H1 (cell line): ENCODE measurements around the gene ADGRD2. TPM values are rescaled to one million over a fixed set of nuclear protein-coding genes. Genes with fewer than 3 reads are reported as not detected.
A peak's percentile ranks its signal among the peaks of the same experiment; 100 is the strongest.

Experiments used
- CBX8 ChIP-seq: fragments of 300-800, 300-1000 bp; sonication (generic); IDR thresholded peaks from 2 replicates; pipeline ENCODE4 v1.7.1; 2016; ENCODE audit warnings: low read depth, low read length, borderline replicate concordance
- CHD7 ChIP-seq: fragments of 300-600 bp; sonication (generic); IDR thresholded peaks from 2 replicates; pipeline ENCODE4 v1.7.1; 2012; ENCODE audit warnings: low read length, moderate library complexity, mild to moderate bottlenecking, inconsistent platforms; ENCODE audit not compliant: insufficient replicate concordance
- CTCF ChIP-seq, 3 experiments: IDR thresholded peaks; 1 replicate in 2 of 3; 2 replicates in 1 of 3; pipeline versions ENCODE4 v1.5.1 to v1.6.1; 2011; ENCODE audit warnings: low read length in 3 of 3, mild to moderate bottlenecking in 3 of 3, inconsistent platforms in 2 of 3, low read depth in 1 of 3, moderate library complexity in 1 of 3; ENCODE audit not compliant: insufficient read depth in 1 of 3; ENCODE audit errors: control extremely low read depth in 1 of 3
- RAD21 ChIP-seq, 2 experiments: IDR thresholded peaks in 1 of 2; conservative IDR thresholded peaks in 1 of 2; 2 replicates each; pipeline ENCODE4 v1.6.1; 2011; ENCODE audit warnings: low read depth in 2 of 2, low read length in 2 of 2, improper control_type of control experiment in 1 of 2, inconsistent platforms in 1 of 2, mild to moderate bottlenecking in 1 of 2, moderate library complexity in 1 of 2
- SUZ12 ChIP-seq: fragments of 200-600 bp; sonication (generic); IDR thresholded peaks from 2 replicates; pipeline ENCODE4 v1.6.1; 2012; ENCODE audit warnings: mild to moderate bottlenecking, inconsistent platforms, low read length, moderate library complexity, mixed read lengths
- polyA plus RNA-seq, 7 experiments: library from polyadenylated mRNA; depleted of rRNA in 3 of 7; stranded (reverse) in 5 of 7; unstranded in 2 of 7; fragments of >200 nt in 5 of 7; fragments of 200-250 nt in 2 of 7; gene quantifications; 1 replicate in 5 of 7; 2 replicates in 1 of 7; 4 replicates in 1 of 7; pipeline versions ENCODE4 v1.2.1 to v1.2.3, GENCODE V29; 2011 to 2013; ENCODE audit warnings: missing spikeins in 2 of 7, mixed read lengths in 2 of 7
- total RNA-seq: library from RNA; stranded (reverse); fragmentation: NEBNext Ultra II Directional; extraction: Animal tissue kit (Norgen Biotek cat#: 25700); gene quantifications from 2 replicates; pipeline ENCODE4 v1.2.1, GENCODE V29; 2021

The ADGRD2 gene
- total and polyA plus RNA-seq, 2 of the 8 experiments (the other 6 are each of a cell fraction or from before 2014, with no cell fraction given): 0.41 to 1.4 TPM

- TF ChIP-seq SUZ12: no peak
- no peak for TF ChIP-seq CHD7
- peak; percentile 56 to 60 for TF ChIP-seq RAD21 (IDR thresholded peaks at IDR 0.05 in 1 of 2, conservative IDR thresholded peaks at IDR 0.05 in 1 of 2; ENCODE audit: low read depth in 2 of 2, low read length in 2 of 2)
- peak in 2 of 3 experiments; percentile 71 to 79; a peak in 3 of 4 replicates for TF ChIP-seq CTCF (IDR thresholded peaks at IDR 0.05; ENCODE audit: control extremely low read depth in 1 of 3, insufficient read depth in 1 of 3, low read depth in 1 of 3, low read length in 3 of 3)
- TF ChIP-seq CBX8: no peak
These were observed 30.4 kb downstream of the ADGRD2 start (continued) for GRCh38 chr9:124480621-124480981.
